Measurements from ENCODE around the gene MGAT4C.

GRCh38 chr12:86260183-86260582, 4.0 kb upstream of the MGAT4C start:
- TF ChIP-seq CTCF (IDR thresholded peaks at IDR 0.05; ENCODE audit: poor library complexity) (no peak), EZH2 (IDR thresholded peaks at IDR 0.05; ENCODE audit: borderline replicate concordance) (no peak), EZH2phosphoT487 (IDR thresholded peaks at IDR 0.05; ENCODE audit: low read depth, severe bottlenecking, unreplicated experiment) (no peak)

All from hepatocyte (in vitro differentiated cells).